IMR-90 (cell line): ENCODE results near the gene CALN1. TPM values are rescaled to one million over a fixed set of nuclear protein-coding genes. Genes with fewer than 3 reads are reported as not detected.

Source experiments
- ATAC-seq: fragments of 200-7000 bp; cut with Tn5 transposase; 2 replicates; pipeline ENCODE4 v1.9.1; 2020; ENCODE audit warnings: low read depth, mild to moderate bottlenecking, moderate library complexity
- BruUV-seq: library from RNA; stranded (reverse); fragments of 400-500 nt; replicated peaks from 2 replicates; lab custom pipeline; 2021; lab: Mats Ljungman, UMichigan
- CTCF ChIA-PET: fragments of 300-600 bp; formaldehyde crosslinking; extraction: SDS; loops from one replicate; lab custom pipeline; 2021; ENCODE audit warnings: antibody characterized with exemption; lab: Yijun Ruan, JAX
- POLR2A ChIA-PET: fragments of 300-600 bp; sonication (Branson Sonifier 250); formaldehyde crosslinking; loops from one replicate; lab custom pipeline; 2022; ENCODE audit warnings: antibody characterized with exemption; ENCODE audit not compliant: unreplicated experiment; lab: Charles Lee
- DNase-seq: peaks from one replicate; pipeline ENCODE4 v3.0.0; 2013
- H2AFZ ChIP-seq: replicated peaks from 2 replicates; pipeline ENCODE3; 2013; ENCODE audit warnings: low read length, mild to moderate bottlenecking; ENCODE audit not compliant: poor library complexity
- H2AK5ac ChIP-seq: 2 replicates; pipeline ENCODE4 v1.6.1; 2013; ENCODE audit warnings: low read depth, low read length, inconsistent platforms
- H2AK9ac ChIP-seq: replicated peaks from 2 replicates; pipeline ENCODE3; 2013; ENCODE audit warnings: mild to moderate bottlenecking, low read depth, low read length, moderate library complexity; ENCODE audit not compliant: poor library complexity
- H2BK120ac ChIP-seq: 2 replicates; pipeline ENCODE4 v1.6.1; 2013; ENCODE audit warnings: low read depth, low read length, inconsistent platforms
- H2BK15ac ChIP-seq: 3 replicates; pipeline ENCODE4 v1.6.1; 2013; ENCODE audit warnings: low read depth, low read length, inconsistent platforms
- H2BK20ac ChIP-seq: 2 replicates; pipeline ENCODE4 v1.6.1; 2013; ENCODE audit warnings: low read depth, mild to moderate bottlenecking, inconsistent platforms, low read length, moderate library complexity
- H2BK5ac ChIP-seq: 2 replicates; pipeline ENCODE4 v1.6.1; 2013; ENCODE audit warnings: mild to moderate bottlenecking, low read depth, low read length, inconsistent platforms; ENCODE audit not compliant: poor library complexity, severe bottlenecking
- H3K14ac ChIP-seq: replicated peaks from 2 replicates; pipeline ENCODE4 v1.6.1; 2013; ENCODE audit warnings: low read depth, low read length, inconsistent platforms
- H3K18ac ChIP-seq: 2 replicates; pipeline ENCODE4 v1.6.1; 2013; ENCODE audit warnings: low read depth, low read length, control low read depth
- H3K23ac ChIP-seq: 2 replicates; pipeline ENCODE4 v1.6.1; 2013; ENCODE audit warnings: low read depth, low read length, inconsistent platforms
- H3K27ac ChIP-seq: 2 replicates; pipeline ENCODE4 v1.5.1; 2013; ENCODE audit warnings: mild to moderate bottlenecking, control low read depth, low read length; ENCODE audit not compliant: insufficient read depth
- H3K27me3 ChIP-seq: 2 replicates; pipeline ENCODE4 v1.6.1; 2013; ENCODE audit warnings: low read length; ENCODE audit not compliant: control insufficient read depth, insufficient read depth
- H3K36me3 ChIP-seq: 2 replicates; pipeline ENCODE4 v1.6.1; 2013; ENCODE audit warnings: low read length, mixed read lengths; ENCODE audit not compliant: control insufficient read depth, insufficient read depth
- H3K4ac ChIP-seq: 2 replicates; pipeline ENCODE4 v1.6.1; 2013; ENCODE audit warnings: low read depth, low read length, inconsistent platforms
- H3K4me1 ChIP-seq: 2 replicates; pipeline ENCODE4 v1.6.1; 2013; ENCODE audit warnings: low read length, mixed read lengths; ENCODE audit not compliant: control insufficient read depth, insufficient read depth
- H3K4me2 ChIP-seq: 2 replicates; pipeline ENCODE4 v1.6.1; 2013; ENCODE audit warnings: low read depth, mild to moderate bottlenecking, control low read depth, low read length, moderate library complexity
- H3K4me3 ChIP-seq: 2 replicates; pipeline ENCODE4 v1.5.1; 2013; ENCODE audit warnings: low read depth, mild to moderate bottlenecking, control low read depth, low read length, moderate library complexity; ENCODE audit not compliant: insufficient read depth
- H3K56ac ChIP-seq: 2 replicates; pipeline ENCODE4 v1.6.1; 2013; ENCODE audit warnings: low read length, inconsistent platforms; ENCODE audit not compliant: insufficient read depth; ENCODE audit errors: extremely low read depth
- H3K79me1 ChIP-seq, 2 experiments: 2 replicates each; pipeline ENCODE4 v1.6.1; 2013; ENCODE audit warnings: low read length in 2 of 2, inconsistent platforms in 1 of 2, low read depth in 1 of 2
- H3K9ac ChIP-seq: 2 replicates; pipeline ENCODE4 v1.6.1; 2013; ENCODE audit warnings: low read depth, low read length, control low read depth
- H3K9me1 ChIP-seq: 2 replicates; pipeline ENCODE4 v1.6.1; 2013; ENCODE audit warnings: low read length, inconsistent platforms; ENCODE audit not compliant: insufficient read depth
- H3K9me3 ChIP-seq: 2 replicates; pipeline ENCODE4 v1.6.1; 2013; ENCODE audit warnings: low read length; ENCODE audit not compliant: control insufficient read depth, insufficient read depth
- H4K20me1 ChIP-seq: 2 replicates; pipeline ENCODE4 v1.6.1; 2013; ENCODE audit warnings: low read length, inconsistent platforms; ENCODE audit not compliant: insufficient read depth
- H4K5ac ChIP-seq: 2 replicates; pipeline ENCODE4 v1.6.1; 2013; ENCODE audit warnings: mild to moderate bottlenecking, low read depth, low read length, control low read depth
- H4K8ac ChIP-seq, 2 experiments: 2 replicates each; pipeline ENCODE4 v1.6.1; 2013; ENCODE audit warnings: low read depth in 2 of 2, low read length in 2 of 2, control low read depth in 1 of 2, inconsistent platforms in 1 of 2
- H4K91ac ChIP-seq: 2 replicates; pipeline ENCODE4 v1.6.1; 2013; ENCODE audit warnings: low read depth, low read length, inconsistent platforms; ENCODE audit not compliant: insufficient read depth
- BHLHE40 ChIP-seq: fragments of 150-350 bp; IDR thresholded peaks from 2 replicates; pipeline ENCODE4 v1.6.1; 2016; ENCODE audit warnings: mild to moderate bottlenecking, low read depth, low read length
- RAD21 ChIP-seq: IDR thresholded peaks from 2 replicates; pipeline ENCODE4 v1.6.1; 2012; ENCODE audit warnings: low read length, improper control_type of control experiment
- SMC3 ChIP-seq: fragments of 150-350 bp; IDR thresholded peaks from 2 replicates; pipeline ENCODE4 v1.6.1; 2016; ENCODE audit warnings: low read depth, mild to moderate bottlenecking, antibody characterized with exemption, low read length, moderate library complexity
- WGBS, 2 experiments: methylation state at CpG; one replicate each; pipeline versions ENCODE4 v1.1.5 to v1.1.7; 2013; ENCODE audit warnings: missing lambda C conversion rate in 2 of 2; ENCODE audit not compliant: insufficient read length in 1 of 2; ENCODE audit errors: extremely low coverage in 2 of 2; 5-methylcytosine and 5-hydroxymethylcytosine counted together
- dilution Hi-C: fragments of 300-500 bp; cut with HindIII; formaldehyde crosslinking; loops from one replicate; pipeline ENCODE4 v1.14.3; 2018; ENCODE audit warnings: low sequenced_read_pairs; ENCODE audit not compliant: unreplicated experiment
- in situ Hi-C: fragments of 300-500 bp; cut with MboI; formaldehyde crosslinking; loops from 3 replicates; pipeline ENCODE4 v1.14.3; 2019; ENCODE audit warnings: low sequenced_read_pairs, inconsistent platforms, mixed read lengths
- intact Hi-C: fragments of 100-400 bp; cut with micrococcal nuclease; formaldehyde crosslinking; loops from 2 replicates; pipeline ENCODE4 v1.10.0; 2022
- polyA plus RNA-seq, 3 experiments: library from polyadenylated mRNA; depleted of rRNA; stranded (reverse); fragments of >200 nt; gene quantifications; 2 replicates each; pipeline ENCODE4 v1.2.3, GENCODE V29; 2012; ENCODE audit warnings: low replicate concordance in 1 of 3
- total RNA-seq: library from RNA; depleted of rRNA; stranded (reverse); fragments of >200 nt; gene quantifications from 2 replicates; pipeline ENCODE4 v1.2.3, GENCODE V29; 2012
- TF ChIP-seq, protein P1 (sequence below): conservative IDR thresholded peaks from 2 replicates; pipeline ENCODE4 v1.5.1; 2012; ENCODE audit warnings: mild to moderate bottlenecking, low read depth, low read length, improper control_type of control experiment

Gene CALN1
- total and polyA plus RNA-seq, 2 of the 4 experiments (the other 2 are of a cell fraction) = not detected

DNA sequence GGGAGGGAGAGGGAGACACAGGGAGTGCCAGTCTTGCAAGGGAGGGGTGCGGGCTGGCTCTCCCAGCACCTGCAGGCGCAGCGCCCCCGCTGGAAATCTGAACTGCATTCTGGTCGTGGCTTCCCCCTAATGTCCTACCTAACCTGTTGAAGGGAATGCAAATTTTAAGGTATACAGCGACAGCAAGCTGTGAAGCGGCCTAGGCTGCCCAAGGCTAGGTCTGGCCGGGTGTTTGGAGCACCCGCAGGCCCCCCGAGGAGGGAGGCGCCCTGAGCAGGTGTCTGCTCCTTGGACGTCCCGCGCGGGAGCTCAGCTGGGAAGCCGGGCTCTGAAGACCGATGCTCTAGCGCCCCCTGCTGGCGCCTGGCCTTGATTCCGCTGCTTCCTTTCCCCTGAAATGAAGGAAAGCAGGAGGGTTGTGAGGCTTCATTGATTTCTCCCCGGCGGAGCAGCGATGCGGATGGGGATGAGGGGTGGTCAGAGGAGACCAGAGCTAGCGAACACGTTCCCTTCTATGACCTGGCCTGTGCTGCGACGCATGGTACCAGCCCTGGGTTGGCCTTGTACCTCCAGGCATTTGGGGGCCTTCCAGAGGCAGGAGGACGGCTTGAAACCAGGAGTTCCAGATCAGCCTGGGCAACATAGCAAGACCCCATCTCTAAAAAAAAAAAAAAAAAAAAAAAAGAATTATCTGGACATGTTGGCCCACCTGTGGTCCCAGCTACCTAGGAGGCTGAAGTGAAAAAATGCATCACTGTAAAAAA is 678.8 kb downstream of the CALN1 start:
- Histone ChIP-seq H3K4me1 (no peaks in the 10 kb centered on the region), H3K27ac (no peak overlapping the region), H2BK20ac (no peak overlapping the region), H3K9me1 (no peaks in the 10 kb centered on the region), H3K9me3 (no peaks in the 10 kb centered on the region), H2BK15ac (no peak overlapping the region), H4K5ac (no peak overlapping the region), H4K91ac (no peak overlapping the region), H2AK5ac (no peak overlapping the region), H4K20me1 (no peaks in the 10 kb centered on the region), H3K36me3 (no peaks in the 10 kb centered on the region), H3K9ac (no peak overlapping the region), H3K27me3 (no peaks in the 10 kb centered on the region), H3K4me3 (no peak overlapping the region), H3K4me2 (no peak overlapping the region), H3K79me1 (no peaks in the 10 kb centered on the region), H2BK120ac (no peak overlapping the region), H3K14ac (no peak overlapping the region), H3K56ac (no peak overlapping the region), H2AFZ (no peak overlapping the region), H3K18ac (no peak overlapping the region), H2AK9ac (no peak overlapping the region), H3K23ac (no peak overlapping the region), H3K4ac (no peak overlapping the region), H4K8ac (no peak overlapping the region), H2BK5ac (no peak overlapping the region)
- no TSS peak for BruUV-seq
- ATAC-seq (peak; percentile 70), DNase-seq (peak; percentile 22)
- CTCF ChIA-PET = interaction anchor here (0.7 kb wide), 4 partner anchors 560 to 1443 kb away, joined by 3 to 6 read pairs (median 4); no protein-coding TSS in a partner anchor
- in situ Hi-C loops = loop anchor here (25.0 kb wide), 1 partner anchor 896 kb away; no protein-coding TSS in a partner anchor
- dilution Hi-C loops = no loop called here
- TF ChIP-seq BHLHE40 (no peak), RAD21 (peak; percentile 68), SMC3 (peak; percentile 52)
- TF ChIP-seq, protein P1, sequence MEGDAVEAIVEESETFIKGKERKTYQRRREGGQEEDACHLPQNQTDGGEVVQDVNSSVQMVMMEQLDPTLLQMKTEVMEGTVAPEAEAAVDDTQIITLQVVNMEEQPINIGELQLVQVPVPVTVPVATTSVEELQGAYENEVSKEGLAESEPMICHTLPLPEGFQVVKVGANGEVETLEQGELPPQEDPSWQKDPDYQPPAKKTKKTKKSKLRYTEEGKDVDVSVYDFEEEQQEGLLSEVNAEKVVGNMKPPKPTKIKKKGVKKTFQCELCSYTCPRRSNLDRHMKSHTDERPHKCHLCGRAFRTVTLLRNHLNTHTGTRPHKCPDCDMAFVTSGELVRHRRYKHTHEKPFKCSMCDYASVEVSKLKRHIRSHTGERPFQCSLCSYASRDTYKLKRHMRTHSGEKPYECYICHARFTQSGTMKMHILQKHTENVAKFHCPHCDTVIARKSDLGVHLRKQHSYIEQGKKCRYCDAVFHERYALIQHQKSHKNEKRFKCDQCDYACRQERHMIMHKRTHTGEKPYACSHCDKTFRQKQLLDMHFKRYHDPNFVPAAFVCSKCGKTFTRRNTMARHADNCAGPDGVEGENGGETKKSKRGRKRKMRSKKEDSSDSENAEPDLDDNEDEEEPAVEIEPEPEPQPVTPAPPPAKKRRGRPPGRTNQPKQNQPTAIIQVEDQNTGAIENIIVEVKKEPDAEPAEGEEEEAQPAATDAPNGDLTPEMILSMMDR = peak; percentile 59
- intact Hi-C loops = loop anchor here (1.0 kb wide), 1 partner anchor 904 kb away; no protein-coding TSS in a partner anchor
- WGBS, 2 experiments = 0% methylated on average over 9 of the region's 29 CpGs; no CpG with 5 or more reads in 1 of the 2 experiments
- POLR2A ChIA-PET = no interaction called here
